H1 (cell line): ENCODE results near the gene DUSP11.

Experiments
- CEBPB ChIP-seq: IDR thresholded peaks from 2 replicates; pipeline ENCODE4 v1.6.1; 2012; ENCODE audit warnings: low read depth, low read length
- CREB1 ChIP-seq: IDR thresholded peaks from 2 replicates; pipeline ENCODE4 v1.6.1; 2012; ENCODE audit warnings: inconsistent platforms
- EP300 ChIP-seq, 2 experiments: IDR thresholded peaks; 1 replicate in 1 of 2; 2 replicates in 1 of 2; pipeline ENCODE4 v1.6.1; 2011 to 2012; ENCODE audit warnings: low read depth in 2 of 2, low read length in 2 of 2, mild to moderate bottlenecking in 2 of 2, borderline replicate concordance in 1 of 2, inconsistent platforms in 1 of 2, moderate library complexity in 1 of 2
- KDM4A ChIP-seq: IDR thresholded peaks from one replicate; pipeline ENCODE4 v1.7.1; 2012; ENCODE audit warnings: low read depth, mild to moderate bottlenecking, moderate library complexity, low read length, inconsistent platforms; ENCODE audit not compliant: severe bottlenecking
- NANOG ChIP-seq: IDR thresholded peaks from 2 replicates; pipeline ENCODE4 v1.6.1; 2011; ENCODE audit warnings: low read length, low read depth, mild to moderate bottlenecking, inconsistent platforms; ENCODE audit not compliant: insufficient read depth, poor library complexity, severe bottlenecking
- POLR2A ChIP-seq, 2 experiments: IDR thresholded peaks; 1 replicate in 1 of 2; 2 replicates in 1 of 2; pipeline ENCODE4 v1.6.1; 2011; ENCODE audit warnings: low read depth in 2 of 2, low read length in 2 of 2, mild to moderate bottlenecking in 2 of 2; ENCODE audit errors: control extremely low read depth in 1 of 2
- POLR2AphosphoS5 ChIP-seq: IDR thresholded peaks from 2 replicates; pipeline ENCODE4 v1.6.1; 2011; ENCODE audit warnings: low read depth, low read length
- RXRA ChIP-seq: IDR thresholded peaks from 2 replicates; pipeline ENCODE4 v1.6.1; 2011; ENCODE audit warnings: low read depth, mild to moderate bottlenecking, low read length, moderate library complexity; ENCODE audit not compliant: insufficient read depth
- TCF12 ChIP-seq: IDR thresholded peaks from 2 replicates; pipeline ENCODE4 v1.6.1; 2011; ENCODE audit warnings: low read depth, mild to moderate bottlenecking, low read length
- TEAD4 ChIP-seq: IDR thresholded peaks from 2 replicates; pipeline ENCODE4 v1.6.1; 2012; ENCODE audit warnings: low read depth, low read length, inconsistent platforms, mixed read lengths
- YY1 ChIP-seq: IDR thresholded peaks from 2 replicates; pipeline ENCODE4 v1.6.1; 2011; ENCODE audit warnings: low read depth, mild to moderate bottlenecking, low read length
- TF ChIP-seq, protein P1 (sequence below), 3 experiments: IDR thresholded peaks; 1 replicate in 2 of 3; 2 replicates in 1 of 3; pipeline versions ENCODE4 v1.5.1 to v1.6.1; 2011; ENCODE audit warnings: low read length in 3 of 3, mild to moderate bottlenecking in 3 of 3, inconsistent platforms in 2 of 3, low read depth in 1 of 3, moderate library complexity in 1 of 3; ENCODE audit not compliant: insufficient read depth in 1 of 3; ENCODE audit errors: control extremely low read depth in 1 of 3

- TF ChIP-seq, protein P1, sequence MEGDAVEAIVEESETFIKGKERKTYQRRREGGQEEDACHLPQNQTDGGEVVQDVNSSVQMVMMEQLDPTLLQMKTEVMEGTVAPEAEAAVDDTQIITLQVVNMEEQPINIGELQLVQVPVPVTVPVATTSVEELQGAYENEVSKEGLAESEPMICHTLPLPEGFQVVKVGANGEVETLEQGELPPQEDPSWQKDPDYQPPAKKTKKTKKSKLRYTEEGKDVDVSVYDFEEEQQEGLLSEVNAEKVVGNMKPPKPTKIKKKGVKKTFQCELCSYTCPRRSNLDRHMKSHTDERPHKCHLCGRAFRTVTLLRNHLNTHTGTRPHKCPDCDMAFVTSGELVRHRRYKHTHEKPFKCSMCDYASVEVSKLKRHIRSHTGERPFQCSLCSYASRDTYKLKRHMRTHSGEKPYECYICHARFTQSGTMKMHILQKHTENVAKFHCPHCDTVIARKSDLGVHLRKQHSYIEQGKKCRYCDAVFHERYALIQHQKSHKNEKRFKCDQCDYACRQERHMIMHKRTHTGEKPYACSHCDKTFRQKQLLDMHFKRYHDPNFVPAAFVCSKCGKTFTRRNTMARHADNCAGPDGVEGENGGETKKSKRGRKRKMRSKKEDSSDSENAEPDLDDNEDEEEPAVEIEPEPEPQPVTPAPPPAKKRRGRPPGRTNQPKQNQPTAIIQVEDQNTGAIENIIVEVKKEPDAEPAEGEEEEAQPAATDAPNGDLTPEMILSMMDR (IDR thresholded peaks at IDR 0.05; ENCODE audit: control extremely low read depth in 1 of 3, insufficient read depth in 1 of 3, low read depth in 1 of 3, low read length in 3 of 3): no peak
- TF ChIP-seq NANOG: no peak
- TF ChIP-seq RXRA: no peak
- TF ChIP-seq POLR2A (IDR thresholded peaks at IDR 0.05; ENCODE audit: control extremely low read depth in 1 of 2, low read depth in 2 of 2, low read length in 2 of 2): no peak
- TF ChIP-seq YY1: no peak
- TF ChIP-seq CEBPB: no peak
- no peak for TF ChIP-seq EP300 (IDR thresholded peaks at IDR 0.05; ENCODE audit: borderline replicate concordance in 1 of 2, low read depth in 2 of 2, low read length in 2 of 2)
- no peak for TF ChIP-seq TEAD4
- no peak for TF ChIP-seq KDM4A
- TF ChIP-seq CREB1: no peak
- no peak for TF ChIP-seq TCF12
- TF ChIP-seq POLR2AphosphoS5: no peak
Measured at GRCh38 chr2:73821669-73822068, 41.8 kb upstream of the DUSP11 start.
